MG63 (cell line): Measurements from ENCODE around the gene RNASE7. TPM values are rescaled to one million over a fixed set of nuclear protein-coding genes. Genes with fewer than 3 reads are reported as not detected.
"Not testable (repeated sequence)": the region's sequence is repeated elsewhere in the genome, so short reads cannot be mapped to it uniquely, and the experiment has no call there.

Experiments used
- DNase-seq: peaks from one replicate; pipeline ENCODE4 v3.0.0-alpha.2; 2020
- H3K27me3 ChIP-seq: fragments of 250-450 bp; sonication (Bioruptor Pico); 2 replicates; pipeline ENCODE4 v1.5.1; 2020; ENCODE audit warnings: mild to moderate bottlenecking, moderate library complexity
- H3K36me3 ChIP-seq: fragments of 250-450 bp; sonication (Bioruptor Pico); 2 replicates; pipeline ENCODE4 v1.5.1; 2020; ENCODE audit warnings: mild to moderate bottlenecking, moderate library complexity
- H3K4me3 ChIP-seq: fragments of 250-450 bp; sonication (Bioruptor Pico); 2 replicates; pipeline ENCODE4 v1.5.1; 2020; ENCODE audit warnings: mild to moderate bottlenecking, moderate library complexity
- H3K9me3 ChIP-seq: fragments of 250-450 bp; sonication (Bioruptor Pico); 2 replicates; pipeline ENCODE4 v1.5.1; 2020; ENCODE audit warnings: mild to moderate bottlenecking, moderate library complexity
- total RNA-seq: library from RNA; depleted of rRNA; stranded (reverse); fragments of >200 nt; shearing (Covaris generic); gene quantifications from 2 replicates; pipeline ENCODE4 v1.2.3, GENCODE V29; 2014; ENCODE audit warnings: low replicate concordance

Gene RNASE7
- total RNA-seq, 1 experiment from 2014 or later: not detected

DNA sequence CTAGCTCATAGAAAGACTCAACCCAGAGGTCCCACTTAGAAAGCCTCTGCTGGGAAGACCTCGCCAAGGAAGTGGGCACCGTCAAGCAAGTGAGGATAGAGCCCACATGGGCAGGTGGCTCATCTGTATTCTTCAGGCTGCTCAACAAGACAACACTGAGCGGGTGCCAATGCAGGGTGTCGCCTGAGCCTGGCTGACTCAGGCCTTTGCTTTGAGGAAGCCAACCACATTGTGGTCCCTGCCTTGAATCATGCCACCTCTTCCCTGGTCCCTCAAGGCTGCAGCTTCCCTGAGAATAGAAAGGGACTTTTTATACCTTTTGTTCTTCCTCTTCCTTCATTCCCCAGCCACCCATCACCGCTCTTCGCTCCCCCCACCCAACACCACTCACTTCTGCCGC lies 5.4 kb upstream of the RNASE7 start:
- Histone ChIP-seq H3K4me3 (no peak overlapping the region), H3K27me3 (no peaks in the 10 kb centered on the region), H3K9me3 (no peaks in the 10 kb centered on the region), H3K36me3 (no peaks in the 10 kb centered on the region)
- DNase-seq: no peak

- Histone ChIP-seq H3K36me3 (no peaks in the 10 kb centered on the region), H3K27me3 (no peaks in the 10 kb centered on the region), H3K4me3 (no peak overlapping the region), H3K9me3 (no peaks in the 10 kb centered on the region)
- DNase-seq: no peak
Observed at GRCh38 chr14:21037156-21037555, 5.0 kb upstream of the RNASE7 start.

DNA sequence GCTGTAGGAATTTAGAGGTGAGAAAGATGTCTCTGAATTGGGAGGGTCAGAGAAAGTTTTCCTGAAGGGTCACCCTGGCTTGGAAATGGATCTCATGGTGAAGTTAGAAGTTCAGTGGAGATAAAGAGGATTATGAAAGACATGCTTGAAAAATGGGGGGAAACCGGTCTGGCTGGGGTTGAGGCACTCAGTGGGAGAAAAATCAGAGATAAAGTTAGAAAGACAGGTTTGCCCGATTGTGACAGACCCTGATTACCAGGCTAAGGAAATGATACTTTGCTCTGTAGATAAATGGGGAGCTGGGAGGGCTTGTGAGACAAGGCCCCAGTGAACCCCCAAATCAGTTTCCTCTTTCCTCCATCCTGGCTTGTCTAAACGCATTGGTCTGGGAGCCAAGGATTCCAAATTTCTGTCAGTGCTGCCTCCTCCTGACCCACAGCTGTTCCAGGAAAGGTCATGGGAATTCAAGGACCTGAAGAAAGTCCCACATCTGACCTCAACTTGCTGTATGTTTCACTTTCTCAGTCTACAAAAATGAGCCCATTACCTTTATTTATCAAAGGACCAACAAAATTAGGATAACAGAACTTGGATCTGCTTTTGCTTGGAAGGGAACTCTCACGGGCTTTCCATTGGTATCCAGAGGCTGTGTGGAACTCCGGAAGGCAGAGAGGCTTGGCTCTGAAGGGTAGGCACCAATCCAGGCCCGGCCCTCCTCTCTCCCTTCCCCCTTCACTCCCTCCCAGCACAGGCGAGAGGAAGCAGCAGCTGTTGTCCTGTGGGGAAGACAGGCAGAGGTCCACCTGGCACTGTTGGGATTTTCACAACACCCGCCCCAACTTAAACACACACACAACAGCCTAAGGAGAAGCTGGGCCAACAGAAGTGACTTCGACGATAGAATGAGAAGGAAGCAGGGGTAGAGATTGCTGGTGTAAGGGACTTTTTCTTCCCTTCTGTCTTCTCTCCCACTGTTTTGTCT lies 3.4 kb upstream of the RNASE7 start:
- peak; percentile 64 for DNase-seq
- Histone ChIP-seq H3K36me3 (no peaks in the 10 kb centered on the region), H3K27me3 (no peaks in the 10 kb centered on the region), H3K9me3 (no peaks in the 10 kb centered on the region), H3K4me3 (no peak overlapping the region)

GRCh38 chr14:21039585-21040369 lies 2.4 kb upstream of the RNASE7 start:
- DNase-seq: no peak
- no peaks in the 10 kb centered on the region for H3K9me3 ChIP-seq
- no peaks in the 10 kb centered on the region for H3K36me3 ChIP-seq

GRCh38 chr14:21040370-21040925 lies 1.7 kb upstream of the RNASE7 start:
- Histone ChIP-seq H3K27me3 (no peaks in the 10 kb centered on the region), H3K36me3 (no peaks in the 10 kb centered on the region), H3K9me3 (no peaks in the 10 kb centered on the region), H3K4me3 (no peak overlapping the region)
- DNase-seq: no peak

More at GRCh38 chr14:21039585-21040369, 2.4 kb upstream of the RNASE7 start:
- Histone ChIP-seq H3K27me3 (no peaks in the 10 kb centered on the region), H3K4me3 (no peak overlapping the region)

DNA sequence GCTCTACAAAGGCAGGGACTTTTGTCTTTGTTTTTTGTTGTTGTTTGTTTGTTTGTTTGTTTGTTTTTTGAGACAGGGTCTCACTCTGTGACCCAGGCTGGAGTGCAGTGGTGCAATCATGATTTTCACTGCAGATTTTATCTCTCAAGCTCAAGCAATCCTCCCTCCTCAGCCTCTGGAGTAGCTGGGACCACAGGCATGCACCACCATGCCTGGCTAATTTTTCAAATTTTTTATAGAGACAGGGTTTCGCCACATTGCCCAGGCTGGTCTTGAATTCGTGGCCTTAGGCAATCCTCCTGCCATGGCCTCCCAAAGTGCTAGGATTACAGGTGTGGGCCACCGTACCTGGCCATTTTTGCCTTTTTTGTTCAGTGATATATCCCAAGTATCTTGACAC lies 1.2 kb upstream of the RNASE7 start:
- H3K4me3 ChIP-seq, H3K36me3 ChIP-seq, DNase-seq, H3K27me3 ChIP-seq, H3K9me3 ChIP-seq: not testable (repeated sequence)

DNA sequence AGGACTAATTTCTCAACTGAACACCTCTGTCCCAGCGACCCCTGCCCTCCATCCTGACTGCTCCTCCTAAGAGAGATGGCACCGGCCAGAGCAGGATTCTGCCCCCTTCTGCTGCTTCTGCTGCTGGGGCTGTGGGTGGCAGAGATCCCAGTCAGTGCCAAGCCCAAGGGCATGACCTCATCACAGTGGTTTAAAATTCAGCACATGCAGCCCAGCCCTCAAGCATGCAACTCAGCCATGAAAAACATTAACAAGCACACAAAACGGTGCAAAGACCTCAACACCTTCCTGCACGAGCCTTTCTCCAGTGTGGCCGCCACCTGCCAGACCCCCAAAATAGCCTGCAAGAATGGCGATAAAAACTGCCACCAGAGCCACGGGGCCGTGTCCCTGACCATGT lies 756 bp downstream of the RNASE7 start:
- no peak for DNase-seq
- Histone ChIP-seq H3K9me3 (no peaks in the 10 kb centered on the region), H3K27me3 (no peaks in the 10 kb centered on the region), H3K36me3 (no peaks in the 10 kb centered on the region), H3K4me3 (no peak overlapping the region)

- Histone ChIP-seq H3K9me3 (no peaks in the 10 kb centered on the region), H3K4me3 (no peak overlapping the region), H3K27me3 (no peaks in the 10 kb centered on the region), H3K36me3 (no peaks in the 10 kb centered on the region)
- DNase-seq: no peak
Observed at GRCh38 chr14:21043387-21043973, 1.3 kb downstream of the RNASE7 start.

- Histone ChIP-seq H3K4me3 (no peak overlapping the region), H3K9me3 (no peaks in the 10 kb centered on the region), H3K27me3 (no peaks in the 10 kb centered on the region), H3K36me3 (no peaks in the 10 kb centered on the region)
- DNase-seq: no peak
Observed at GRCh38 chr14:21043974-21044618, 1.9 kb downstream of the RNASE7 start.

DNA sequence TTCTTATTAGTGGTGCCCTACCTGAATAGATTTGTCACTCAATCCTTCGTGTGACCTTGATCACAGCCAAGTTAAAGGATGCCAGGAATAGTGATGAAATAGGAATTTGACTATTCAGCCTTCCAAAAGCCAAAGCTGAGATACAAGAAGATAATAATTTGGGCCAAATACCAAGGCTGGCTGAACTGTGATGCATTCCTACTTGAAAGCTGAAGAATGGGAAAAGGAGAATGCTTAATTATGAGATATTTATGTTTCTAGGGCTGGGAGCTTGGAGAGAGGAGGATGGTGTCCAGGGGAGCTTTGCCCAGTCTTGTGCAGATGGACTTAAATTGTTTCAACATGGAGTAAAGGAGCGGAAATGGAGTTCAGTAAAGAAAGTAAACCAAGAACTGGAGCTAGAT lies 5.2 kb downstream of the RNASE7 start:
- DNase-seq: no peak
- H3K36me3 ChIP-seq: no peaks in the 10 kb centered on the region
- no peak overlapping the region for H3K4me3 ChIP-seq
- H3K9me3 ChIP-seq: no peaks in the 10 kb centered on the region
- no peaks in the 10 kb centered on the region for H3K27me3 ChIP-seq

GRCh38 chr14:21048638-21049037 lies 6.5 kb downstream of the RNASE7 start:
- Histone ChIP-seq H3K4me3 (no peak overlapping the region), H3K27me3 (no peaks in the 10 kb centered on the region), H3K9me3 (no peaks in the 10 kb centered on the region), H3K36me3 (no peaks in the 10 kb centered on the region)
- DNase-seq: no peak

- DNase-seq: no peak
- Histone ChIP-seq H3K4me3 (no peak overlapping the region), H3K27me3 (no peaks in the 10 kb centered on the region), H3K36me3 (no peaks in the 10 kb centered on the region), H3K9me3 (no peaks in the 10 kb centered on the region)
Observed at GRCh38 chr14:21049271-21049673, 7.1 kb downstream of the RNASE7 start.

GRCh38 chr14:21050597-21050996 lies 8.4 kb downstream of the RNASE7 start:
- H3K9me3 ChIP-seq: no peaks in the 10 kb centered on the region
- H3K4me3 ChIP-seq: no peak overlapping the region
- H3K27me3 ChIP-seq: no peaks in the 10 kb centered on the region
- no peak for DNase-seq
- H3K36me3 ChIP-seq: no peaks in the 10 kb centered on the region

DNA sequence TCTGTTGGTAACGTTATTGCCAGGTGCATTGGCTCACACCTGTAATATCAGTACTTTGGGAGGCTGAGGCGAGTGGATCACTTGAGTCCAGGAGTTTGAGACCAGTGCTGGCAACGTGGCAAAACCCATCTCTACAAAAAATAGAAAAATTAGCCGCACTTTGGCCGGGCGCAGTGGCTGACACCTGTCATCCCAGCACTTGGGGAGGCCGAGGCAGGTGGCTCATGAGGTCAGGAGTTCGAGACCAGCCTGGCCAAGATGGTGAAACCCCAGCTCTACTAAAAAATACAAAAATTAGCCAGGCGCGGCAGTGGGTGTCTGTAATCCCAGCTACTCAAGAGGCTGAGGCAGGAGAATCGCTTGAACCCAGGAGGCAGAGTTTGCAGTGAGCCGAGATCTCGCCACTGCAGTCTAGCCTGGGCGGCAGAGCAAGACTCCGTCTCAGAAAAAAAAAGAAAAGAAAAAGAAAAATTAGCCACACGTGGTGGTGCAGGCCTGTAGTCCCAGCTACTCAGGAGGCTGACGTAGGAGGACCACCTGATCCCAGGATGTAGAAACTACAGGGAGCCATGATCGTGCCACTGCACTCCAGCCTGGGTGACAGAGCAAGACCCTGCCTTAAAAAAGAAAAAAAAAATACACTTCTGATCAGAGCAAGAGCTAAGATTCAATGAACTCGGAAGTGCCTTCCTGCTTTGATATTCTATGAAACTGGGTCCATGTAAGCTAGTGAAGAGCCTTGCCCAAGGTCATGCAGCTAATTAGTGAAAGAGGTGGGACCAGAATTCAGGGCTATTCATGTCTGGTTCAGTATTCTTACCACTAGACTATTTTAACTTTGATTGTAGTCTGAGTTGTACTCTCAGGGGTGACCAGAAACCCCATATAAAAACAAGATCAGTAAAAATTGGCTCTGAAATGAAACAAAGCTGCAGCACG lies 11.3 kb downstream of the RNASE7 start:
- Histone ChIP-seq H3K36me3 (no peaks in the 10 kb centered on the region), H3K9me3 (no peaks in the 10 kb centered on the region)

GRCh38 chr14:21054123-21054767 lies 12.1 kb downstream of the RNASE7 start:
- Histone ChIP-seq H3K27me3 (no peaks in the 10 kb centered on the region), H3K36me3 (no peaks in the 10 kb centered on the region), H3K9me3 (no peaks in the 10 kb centered on the region), H3K4me3 (no peak overlapping the region)
- DNase-seq: no peak

More for the DNA sequence above, 11.3 kb downstream of the RNASE7 start:
- Histone ChIP-seq H3K4me3 (no peak overlapping the region), H3K27me3 (no peaks in the 10 kb centered on the region)
- no peak for DNase-seq
